Keratinocyte (primary cell): ENCODE data around the gene NDUFS6. TPM values are rescaled to one million over a fixed set of nuclear protein-coding genes. Genes with fewer than 3 reads are reported as not detected.

Source experiments
- DNase-seq: peaks from one replicate; pipeline ENCODE4 v3.0.0-alpha.2; 2011; ENCODE audit warnings: low read depth, missing footprints, low spot score
- FAIRE-seq: peaks from 2 replicates; lab custom pipeline; 2011; peaks lifted over from hg19 to GRCh38; lab: Jason Lieb, UNC
- H2AFZ ChIP-seq: 2 replicates; pipeline ENCODE4 v1.6.0; 2012; ENCODE audit warnings: low read length, control low read depth, inconsistent platforms; ENCODE audit not compliant: control insufficient read depth
- H3K27ac ChIP-seq: 2 replicates; pipeline ENCODE4 v1.5.1; 2011; ENCODE audit warnings: low read length; ENCODE audit not compliant: control insufficient read depth, insufficient read depth
- H3K27me3 ChIP-seq: 3 replicates; pipeline ENCODE4 v1.6.0; 2011; ENCODE audit warnings: low read length; ENCODE audit not compliant: control insufficient read depth, insufficient read depth; ENCODE audit errors: extremely low read depth
- H3K36me3 ChIP-seq, 2 experiments: 2 replicates in 1 of 2; 3 replicates in 1 of 2; pipeline ENCODE4 v1.5.1; 2011; ENCODE audit warnings: low read length in 2 of 2, mild to moderate bottlenecking in 1 of 2; ENCODE audit not compliant: control insufficient read depth in 2 of 2, insufficient read depth in 2 of 2; ENCODE audit errors: extremely low read depth in 1 of 2
- H3K4me1 ChIP-seq: 3 replicates; pipeline ENCODE4 v1.5.1; 2011; ENCODE audit warnings: low read length; ENCODE audit not compliant: control insufficient read depth, insufficient read depth; ENCODE audit errors: extremely low read depth
- H3K4me2 ChIP-seq: 3 replicates; pipeline ENCODE4 v1.6.0; 2011; ENCODE audit warnings: low read depth, low read length; ENCODE audit not compliant: control insufficient read depth, insufficient read depth; ENCODE audit errors: extremely low read depth
- H3K4me3 ChIP-seq, 3 experiments: fragments of 200-600 bp in 1 of 3; sonication (generic) in 1 of 3; 2 replicates in 2 of 3; 3 replicates in 1 of 3; pipeline ENCODE4 v1.5.1; 2011 to 2016; ENCODE audit warnings: low read length in 3 of 3, mild to moderate bottlenecking in 3 of 3, control low read depth in 2 of 3, inconsistent platforms in 1 of 3, low read depth in 1 of 3, mixed read lengths in 1 of 3, mixed run types in 1 of 3, moderate library complexity in 1 of 3; ENCODE audit not compliant: control insufficient read depth in 2 of 3, insufficient read depth in 2 of 3; ENCODE audit errors: extremely low read depth in 1 of 3
- H3K79me2 ChIP-seq: 2 replicates; pipeline ENCODE4 v1.6.0; 2012; ENCODE audit warnings: low read length; ENCODE audit not compliant: control insufficient read depth, insufficient read depth
- H3K9ac ChIP-seq: 3 replicates; pipeline ENCODE4 v1.6.0; 2011; ENCODE audit warnings: low read length; ENCODE audit not compliant: control insufficient read depth, insufficient read depth; ENCODE audit errors: extremely low read depth
- H3K9me1 ChIP-seq: 3 replicates; pipeline ENCODE4 v1.6.0; 2011; ENCODE audit warnings: low read length; ENCODE audit not compliant: control insufficient read depth, insufficient read depth; ENCODE audit errors: extremely low read depth
- H3K9me3 ChIP-seq: 2 replicates; pipeline ENCODE4 v1.5.1; 2012; ENCODE audit warnings: low read depth, low read length; ENCODE audit not compliant: control insufficient read depth
- H4K20me1 ChIP-seq: 3 replicates; pipeline ENCODE4 v1.6.0; 2011; ENCODE audit warnings: low read length; ENCODE audit not compliant: control insufficient read depth, insufficient read depth; ENCODE audit errors: extremely low read depth
- EZH2 ChIP-seq: IDR thresholded peaks from one replicate; pipeline ENCODE4 v1.6.1; 2012; ENCODE audit warnings: inconsistent platforms, mild to moderate bottlenecking, low read length, moderate library complexity
- dilution Hi-C: fragments of 300-500 bp; cut with MboI; formaldehyde crosslinking; loops from one replicate; pipeline ENCODE4 v1.7.0; 2020; ENCODE audit warnings: low sequenced_read_pairs; ENCODE audit not compliant: extremely low pct_ligation_motif_present
- polyA plus RNA-seq, 5 experiments: library from polyadenylated mRNA; depleted of rRNA in 3 of 5; stranded (reverse) in 3 of 5; stranded (forward) in 1 of 5; unstranded in 1 of 5; fragments of >200 nt; gene quantifications; 1 replicate in 1 of 5; 2 replicates in 3 of 5; 3 replicates in 1 of 5; pipeline versions ENCODE4 v1.2.1 to v1.2.3, GENCODE V29; 2011 to 2012; ENCODE audit warnings: missing spikeins in 2 of 5, low read depth in 1 of 5, low replicate concordance in 1 of 5
- TF ChIP-seq, protein P1 (sequence below), 3 experiments: IDR thresholded peaks in 1 of 3; conservative IDR thresholded peaks in 1 of 3; optimal IDR thresholded peaks in 1 of 3; 2 replicates in 2 of 3; 3 replicates in 1 of 3; pipeline versions ENCODE3 to v1.5.1; 2011; ENCODE audit warnings: low read length in 3 of 3, mild to moderate bottlenecking in 3 of 3, moderate library complexity in 2 of 3, control low read depth in 1 of 3, inconsistent platforms in 1 of 3; ENCODE audit not compliant: insufficient read depth in 2 of 3; ENCODE audit errors: extremely low read depth in 1 of 3

The NDUFS6 gene
- polyA plus RNA-seq, 1 donor (not counting 4 experiments of a cell fraction or from before 2014, with no cell fraction given) = 66.3 TPM

DNA sequence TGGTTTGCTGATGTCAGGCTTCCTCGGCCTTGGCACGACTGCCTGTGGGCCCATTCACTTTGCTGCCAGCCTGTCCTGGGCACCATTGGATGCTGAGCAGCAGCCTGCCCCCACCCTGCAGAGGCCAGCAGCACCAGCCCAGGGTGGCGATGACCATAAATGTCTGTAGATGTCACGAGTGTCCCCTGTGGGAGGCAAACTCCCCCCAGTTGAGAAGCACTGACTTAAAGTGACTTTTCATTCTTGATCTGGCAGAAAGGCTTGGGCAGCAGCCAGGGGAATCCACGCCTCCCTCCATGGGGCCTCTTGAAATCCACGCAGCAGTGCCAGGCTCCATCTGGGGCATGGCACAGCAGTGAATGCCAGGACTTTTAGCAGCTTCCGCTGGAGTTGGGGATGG is 59.7 kb downstream of the NDUFS6 start:
- no peak overlapping the region for H3K4me2 ChIP-seq
- H3K4me1 ChIP-seq = no peaks in the 10 kb centered on the region
- no peak overlapping the region for H3K27ac ChIP-seq
- H3K27me3 ChIP-seq = peaks cover 23% of the 10 kb centered on the region
- no peak for DNase-seq
- no peaks in the 10 kb centered on the region for H3K79me2 ChIP-seq
- H3K4me3 ChIP-seq = no peak overlapping the region
- no peaks in the 10 kb centered on the region for H3K9me1 ChIP-seq
- no peak overlapping the region for H3K9ac ChIP-seq
- FAIRE-seq = no peak
- H2AFZ ChIP-seq = no peak overlapping the region
- no peaks in the 10 kb centered on the region for H3K9me3 ChIP-seq
- H3K36me3 ChIP-seq = no peaks in the 10 kb centered on the region
- TF ChIP-seq EZH2 = no peak
- TF ChIP-seq, protein P1, sequence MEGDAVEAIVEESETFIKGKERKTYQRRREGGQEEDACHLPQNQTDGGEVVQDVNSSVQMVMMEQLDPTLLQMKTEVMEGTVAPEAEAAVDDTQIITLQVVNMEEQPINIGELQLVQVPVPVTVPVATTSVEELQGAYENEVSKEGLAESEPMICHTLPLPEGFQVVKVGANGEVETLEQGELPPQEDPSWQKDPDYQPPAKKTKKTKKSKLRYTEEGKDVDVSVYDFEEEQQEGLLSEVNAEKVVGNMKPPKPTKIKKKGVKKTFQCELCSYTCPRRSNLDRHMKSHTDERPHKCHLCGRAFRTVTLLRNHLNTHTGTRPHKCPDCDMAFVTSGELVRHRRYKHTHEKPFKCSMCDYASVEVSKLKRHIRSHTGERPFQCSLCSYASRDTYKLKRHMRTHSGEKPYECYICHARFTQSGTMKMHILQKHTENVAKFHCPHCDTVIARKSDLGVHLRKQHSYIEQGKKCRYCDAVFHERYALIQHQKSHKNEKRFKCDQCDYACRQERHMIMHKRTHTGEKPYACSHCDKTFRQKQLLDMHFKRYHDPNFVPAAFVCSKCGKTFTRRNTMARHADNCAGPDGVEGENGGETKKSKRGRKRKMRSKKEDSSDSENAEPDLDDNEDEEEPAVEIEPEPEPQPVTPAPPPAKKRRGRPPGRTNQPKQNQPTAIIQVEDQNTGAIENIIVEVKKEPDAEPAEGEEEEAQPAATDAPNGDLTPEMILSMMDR (optimal IDR thresholded peaks at IDR 0.05 in 1 of 3, IDR thresholded peaks at IDR 0.05 in 1 of 3, conservative IDR thresholded peaks at IDR 0.05 in 1 of 3; ENCODE audit: extremely low read depth in 1 of 3, insufficient read depth in 2 of 3, low read length in 3 of 3) = no peak
- dilution Hi-C loops = no loop called here
- no peaks in the 10 kb centered on the region for H4K20me1 ChIP-seq

DNA sequence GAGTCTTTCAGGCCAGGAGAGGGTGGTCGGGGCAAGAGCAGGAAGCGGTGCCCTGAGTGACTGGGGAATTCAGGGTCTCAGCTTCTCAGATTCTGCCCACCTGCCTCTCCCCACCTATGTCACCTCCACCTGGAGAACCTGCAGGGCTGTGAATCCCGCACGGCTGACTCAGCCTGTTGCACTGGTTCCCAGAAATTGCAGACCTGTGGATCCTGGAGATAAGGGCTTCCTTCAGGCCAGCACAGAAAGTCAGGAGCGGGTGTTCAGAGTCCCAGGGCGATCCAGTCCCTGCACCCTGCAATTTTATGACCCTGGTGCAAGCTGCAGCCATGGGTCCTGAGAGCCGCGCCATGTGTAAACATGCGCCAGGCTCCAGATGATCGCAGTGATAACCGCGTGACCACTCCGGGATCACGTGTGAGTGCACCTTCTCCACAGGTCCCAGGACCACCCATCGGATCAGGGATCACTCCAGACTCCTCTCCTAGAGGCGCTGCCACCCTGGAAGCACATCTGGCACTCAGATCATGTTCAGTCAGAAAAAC is 63.8 kb downstream of the NDUFS6 start:
- no peaks in the 10 kb centered on the region for H3K79me2 ChIP-seq
- no peak overlapping the region for H3K9ac ChIP-seq
- no peak overlapping the region for H3K4me3 ChIP-seq
- H4K20me1 ChIP-seq = no peaks in the 10 kb centered on the region
- H3K27me3 ChIP-seq = peaks cover 25% of the 10 kb centered on the region
- H3K9me3 ChIP-seq = no peaks in the 10 kb centered on the region
- no peak overlapping the region for H3K27ac ChIP-seq
- dilution Hi-C loops = no loop called here
- H3K4me1 ChIP-seq = no peaks in the 10 kb centered on the region
- H3K4me2 ChIP-seq = no peak overlapping the region
- H3K9me1 ChIP-seq = no peaks in the 10 kb centered on the region
- TF ChIP-seq, protein P1 (optimal IDR thresholded peaks at IDR 0.05 in 1 of 3, IDR thresholded peaks at IDR 0.05 in 1 of 3, conservative IDR thresholded peaks at IDR 0.05 in 1 of 3; ENCODE audit: extremely low read depth in 1 of 3, insufficient read depth in 2 of 3, low read length in 3 of 3) = no peak
- peak; percentile 30 for TF ChIP-seq EZH2
- FAIRE-seq (no peak), DNase-seq (no peak)
- no peak overlapping the region for H2AFZ ChIP-seq
- no peaks in the 10 kb centered on the region for H3K36me3 ChIP-seq
